NT2/D1 (cell line): ENCODE measurements around the gene TAF4B.

Experiments
- SUZ12 ChIP-seq: IDR thresholded peaks from 2 replicates; pipeline ENCODE4 v1.6.1; 2011; ENCODE audit not compliant: insufficient read length, insufficient read depth; ENCODE audit errors: extremely low read depth
- YY1 ChIP-seq: IDR thresholded peaks from 2 replicates; pipeline ENCODE4 v1.6.1; 2011; ENCODE audit not compliant: insufficient read length, insufficient read depth
- ZNF274 ChIP-seq: IDR thresholded peaks from 2 replicates; pipeline ENCODE4 v1.6.1; 2011; ENCODE audit warnings: mild to moderate bottlenecking, low read depth, low read length

- TF ChIP-seq ZNF274: no peak
- TF ChIP-seq YY1: no peak
- no peak for TF ChIP-seq SUZ12
Measured at GRCh38 chr18:26332991-26333390, 106.7 kb downstream of the TAF4B start.
